ENCODE measurements around the gene TNNC2. TPM values are rescaled to one million over a fixed set of nuclear protein-coding genes. Genes with fewer than 3 reads are reported as not detected.

The TNNC2 gene
- total and polyA plus RNA-seq, 10 donors, result 0.54 to 3.4 (median 1.4) TPM; not detected in 5

DNA sequence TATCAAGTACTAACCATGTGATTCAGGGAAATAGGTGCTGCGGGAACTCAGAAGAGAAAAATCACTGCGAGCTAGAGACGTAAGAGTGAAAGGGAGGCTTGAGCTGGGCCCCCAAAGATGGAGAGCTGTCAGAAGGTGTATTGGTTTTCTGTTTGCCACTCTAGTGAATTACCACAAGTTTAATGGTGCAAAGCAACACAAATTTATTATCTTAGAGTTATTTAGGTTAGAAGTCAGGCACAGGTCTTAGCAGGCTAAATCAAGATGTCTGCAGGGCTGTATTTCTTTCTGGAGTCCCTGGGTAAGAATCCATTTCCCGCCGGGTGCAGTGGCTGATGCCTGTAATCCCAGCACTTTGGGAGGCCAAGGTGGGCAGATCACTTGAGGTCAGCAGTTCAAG is 32.8 kb upstream of the TNNC2 start:
- intact Hi-C loops (cut with DNase I; ENCODE audit: low total_unique reads), result no loop called here
- DNase-seq, result no peak
- Histone ChIP-seq H3K4me3 (no peak overlapping the region), H3K36me3 (peaks cover 0 to 5% (median 0%) of the 10 kb centered on the region in 6 donors), H3K27ac (no peak overlapping the region), H3K27me3 (replicated peaks in 1 of 7) (no peaks in the 10 kb centered on the region), H3K9me3 (no peaks in the 10 kb centered on the region), H3K4me1 (peaks cover 23 to 55% (median 30%) of the 10 kb centered on the region in 6 donors)
- 95 to 97% (median 95%) methylated on average over 5 of the region's 5 CpGs for WGBS, 5 donors
- TF ChIP-seq POLR2A (IDR thresholded peaks at IDR 0.05) (no peak), CTCF (IDR thresholded peaks at IDR 0.05 in 8 of 11, conservative IDR thresholded peaks at IDR 0.05 in 3 of 11) (no peak)

DNA sequence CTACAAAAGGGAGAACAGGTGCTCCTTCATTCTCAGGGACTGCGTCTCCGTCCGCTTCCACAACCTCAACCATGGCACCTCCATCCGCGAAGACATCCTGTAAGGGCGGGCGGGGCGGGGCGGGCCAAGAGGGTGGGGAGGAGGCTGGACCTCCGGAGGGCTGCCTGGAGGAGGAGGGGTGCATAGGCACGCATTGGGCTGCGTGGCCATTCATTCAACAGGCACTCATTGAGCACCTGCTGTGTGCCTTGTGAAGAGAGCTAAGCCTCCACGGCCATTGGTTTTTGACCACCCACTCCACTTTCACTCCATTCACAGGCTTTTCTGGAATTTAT is 30.7 kb upstream of the TNNC2 start:
- Histone ChIP-seq H3K4me3 (peak overlapping the region; percentile 80 to 93 (median 87)), H3K36me3 (peaks cover 0 to 25% (median 11%) of the 10 kb centered on the region in 6 donors), H3K27ac (peak overlapping the region; percentile 80 to 95 (median 88)), H3K9me3 (no peaks in the 10 kb centered on the region), H3K27me3 (replicated peaks in 1 of 7) (no peaks in the 10 kb centered on the region), H3K4me1 (peaks cover 31 to 74% (median 38%) of the 10 kb centered on the region in 6 donors)
- intact Hi-C loops (cut with DNase I; ENCODE audit: low total_unique reads), result no loop called here
- no peak for DNase-seq
- no peak for TF ChIP-seq CTCF (IDR thresholded peaks at IDR 0.05 in 8 of 11, conservative IDR thresholded peaks at IDR 0.05 in 3 of 11)
- TF ChIP-seq POLR2AphosphoS5 (IDR thresholded peaks at IDR 0.05), result no peak
- TF ChIP-seq POLR2A (IDR thresholded peaks at IDR 0.05), result no peak
- WGBS, 5 donors, result 8 to 20% (median 8%) methylated on average over 7 to 13 of the region's 13 CpGs

- intact Hi-C loops (cut with DNase I; ENCODE audit: low total_unique reads), result no loop called here
- Histone ChIP-seq H3K4me1 (peaks cover 31 to 79% (median 38%) of the 10 kb centered on the region in 6 donors), H3K27me3 (replicated peaks in 1 of 7) (no peaks in the 10 kb centered on the region), H3K4me3 (peak within 1 kb of the TSS; percentile 80 to 93 (median 87)), H3K36me3 (peaks cover 0 to 31% (median 14%) of the 10 kb centered on the region in 6 donors), H3K27ac (peak within 1 kb of the TSS; percentile 80 to 95 (median 88)), H3K9me3 (no peaks in the 10 kb centered on the region)
- 0 to 1% (median 0%) methylated on average over 21 to 36 of the region's 36 CpGs for whole genome bisulfite sequencing, 5 donors
- DNase-seq, result peak; percentile 93
- TF ChIP-seq POLR2AphosphoS5 (IDR thresholded peaks at IDR 0.05) (peak; percentile 89 to 92 (median 90)), CTCF (IDR thresholded peaks at IDR 0.05 in 8 of 11, conservative IDR thresholded peaks at IDR 0.05 in 3 of 11) (peak in 1 of 11 experiments; percentile 16), POLR2A (IDR thresholded peaks at IDR 0.05) (peak in 1 of 3 donors; percentile 72)
Measured at GRCh38 chr20:45857114-45857881, 30.2 kb upstream of the TNNC2 start, which contains the start of the genes ACOT8 and ZSWIM3. TSS of gene ACOT8 (minus strand) at chr20:45857392. CDS start at chr20:45857315, 77 bp downstream. TSS of gene ZSWIM3 (plus strand) at chr20:45857614. CDS start at chr20:45857826, 212 bp downstream.

- DNase-seq, result no peak
- peaks cover 29 to 64% (median 35%) of the 10 kb centered on the region in 6 donors for H3K4me1 ChIP-seq
- intact Hi-C loops (cut with DNase I; ENCODE audit: low total_unique reads), result no loop called here
Measured at GRCh38 chr20:45853484-45853883, 26.4 kb upstream of the TNNC2 start.

More at GRCh38 chr20:45853484-45853883, 26.4 kb upstream of the TNNC2 start:
- Histone ChIP-seq H3K27me3 (replicated peaks in 1 of 7) (no peaks in the 10 kb centered on the region), H3K27ac (no peak overlapping the region), H3K4me3 (no peak overlapping the region), H3K9me3 (no peaks in the 10 kb centered on the region), H3K36me3 (peaks cover 0 to 69% (median 27%) of the 10 kb centered on the region in 6 donors)
- 88 to 94% (median 93%) methylated on average over 2 of the region's 2 CpGs for WGBS, 5 donors
- TF ChIP-seq POLR2AphosphoS5 (IDR thresholded peaks at IDR 0.05) (no peak), CTCF (IDR thresholded peaks at IDR 0.05 in 8 of 11, conservative IDR thresholded peaks at IDR 0.05 in 3 of 11) (no peak), POLR2A (IDR thresholded peaks at IDR 0.05) (no peak)

Measured in spleen (tissue), 11 donors.